ENCODE measurements around the gene SIRT2.
"Not testable (repeated sequence)": the region's sequence is repeated elsewhere in the genome, so short reads cannot be mapped to it uniquely, and the experiment has no call there.

- not testable (repeated sequence) for TF ChIP-seq CTCF (IDR thresholded peaks at IDR 0.05; ENCODE audit: low read depth, low read length); POLR2A (IDR thresholded peaks at IDR 0.05; ENCODE audit: extremely low read depth, insufficient read length); MYC (IDR thresholded peaks at IDR 0.05; ENCODE audit: low read depth, low read length)
- TF ChIP-seq, protein P1, sequence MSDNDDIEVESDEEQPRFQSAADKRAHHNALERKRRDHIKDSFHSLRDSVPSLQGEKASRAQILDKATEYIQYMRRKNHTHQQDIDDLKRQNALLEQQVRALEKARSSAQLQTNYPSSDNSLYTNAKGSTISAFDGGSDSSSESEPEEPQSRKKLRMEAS (IDR thresholded peaks at IDR 0.05; ENCODE audit: low read depth, low read length), result not testable (repeated sequence)
Observed at GRCh38 chr19:38859631-38860204, 39.7 kb downstream of the SIRT2 start.

All from NB4 (cell line).